Measurements from ENCODE around the gene CELA2B.
"Not testable (repeated sequence)": the region's sequence is repeated elsewhere in the genome, so short reads cannot be mapped to it uniquely, and the experiment has no call there.

Gene CELA2B

GRCh38 chr1:15475752-15476314, at the start of gene CELA2B:
CELA2B (plus strand) TSS chr1:15476104; CDS start chr1:15476126, 22 bp downstream.
- no peak within 1 kb of the TSS for H3K27ac ChIP-seq
- no peak for DNase-seq (ENCODE audit: low read depth, low spot score)

DNA sequence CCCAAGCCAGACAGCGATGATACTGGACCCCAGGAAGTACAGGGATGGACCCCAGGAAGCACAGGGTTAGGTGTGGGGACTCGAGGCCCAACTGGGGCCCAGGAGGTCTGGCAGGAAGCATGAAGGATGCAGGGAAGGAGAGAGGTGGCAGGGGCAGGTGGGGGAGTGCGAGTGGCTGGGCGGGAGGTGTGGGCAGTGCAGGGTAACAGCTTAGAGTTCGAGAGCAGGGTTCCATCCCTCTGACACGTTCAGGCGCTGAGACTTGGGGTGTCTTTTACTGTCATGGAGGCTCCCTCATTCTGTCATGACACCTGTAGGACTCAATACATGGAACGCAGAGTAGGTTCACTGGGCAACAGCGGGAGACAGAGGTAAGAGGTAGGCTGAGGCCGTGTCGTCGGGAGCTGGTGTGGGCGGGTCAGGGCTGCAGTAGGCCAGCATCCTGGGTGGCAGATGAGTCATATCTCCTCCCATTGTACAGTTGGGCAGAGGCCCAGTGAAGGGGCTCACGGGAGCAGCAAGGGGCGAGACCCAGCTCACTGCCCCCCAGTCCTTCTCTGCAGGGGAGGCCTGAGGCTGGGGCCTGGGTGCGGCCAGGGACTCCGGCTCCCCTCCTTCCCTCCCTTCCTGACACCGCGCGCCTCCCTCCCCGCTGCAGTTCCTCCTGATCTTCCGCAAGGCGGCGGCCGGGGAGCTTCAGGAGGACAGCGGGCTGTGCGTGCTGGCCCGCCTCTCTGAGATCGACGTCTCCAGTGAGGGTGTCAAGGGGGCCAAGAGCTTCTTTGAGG, 49.2 kb upstream of the CELA2B start:
- DNase-seq (ENCODE audit: low read depth, low spot score) = no peak
- peak overlapping the region; percentile 35 for H3K27ac ChIP-seq

DNA sequence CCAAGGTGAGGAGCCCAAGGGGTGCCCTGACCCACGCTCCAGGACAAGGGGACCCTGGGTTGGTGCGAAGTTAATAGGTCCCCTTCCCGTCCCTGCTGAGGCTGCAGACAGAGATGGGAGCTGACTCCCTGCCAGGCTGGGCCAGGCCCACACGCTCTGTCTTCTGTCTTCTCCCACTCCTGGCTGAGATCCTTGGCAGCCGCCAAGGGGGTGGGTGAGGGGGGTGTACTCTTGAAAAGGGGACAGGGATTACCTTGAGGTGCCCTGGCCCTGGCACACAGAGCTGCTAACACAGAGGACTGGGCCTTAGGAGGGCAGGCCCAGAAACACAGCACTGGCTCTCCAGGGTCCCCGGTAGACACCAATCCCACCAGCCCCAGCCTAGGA, 48.6 kb upstream of the CELA2B start:
- DNase-seq (ENCODE audit: low read depth, low spot score) = no peak
- H3K27ac ChIP-seq = peak overlapping the region; percentile 35

DNA sequence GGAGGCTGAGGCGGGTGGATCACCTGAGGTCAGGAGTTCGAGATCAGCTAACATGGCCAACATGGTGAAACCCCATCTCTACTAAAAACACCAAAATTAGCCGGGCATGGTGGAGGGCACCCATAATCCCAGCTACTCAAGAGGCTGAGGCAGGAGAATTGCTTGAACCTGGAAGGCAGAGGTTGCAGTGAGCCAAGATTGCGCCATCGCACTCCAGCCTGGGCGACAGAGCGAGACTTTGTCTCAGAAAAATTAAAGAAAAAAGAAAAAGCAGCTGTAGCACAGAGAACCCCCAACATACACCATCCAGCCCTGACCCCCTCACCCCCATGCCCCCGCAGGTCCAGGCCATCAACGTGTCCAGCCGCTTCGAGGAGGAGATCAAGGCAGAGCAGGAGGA, 47.7 kb upstream of the CELA2B start:
- DNase-seq (ENCODE audit: low read depth, low spot score); H3K27ac ChIP-seq: not testable (repeated sequence)

DNA sequence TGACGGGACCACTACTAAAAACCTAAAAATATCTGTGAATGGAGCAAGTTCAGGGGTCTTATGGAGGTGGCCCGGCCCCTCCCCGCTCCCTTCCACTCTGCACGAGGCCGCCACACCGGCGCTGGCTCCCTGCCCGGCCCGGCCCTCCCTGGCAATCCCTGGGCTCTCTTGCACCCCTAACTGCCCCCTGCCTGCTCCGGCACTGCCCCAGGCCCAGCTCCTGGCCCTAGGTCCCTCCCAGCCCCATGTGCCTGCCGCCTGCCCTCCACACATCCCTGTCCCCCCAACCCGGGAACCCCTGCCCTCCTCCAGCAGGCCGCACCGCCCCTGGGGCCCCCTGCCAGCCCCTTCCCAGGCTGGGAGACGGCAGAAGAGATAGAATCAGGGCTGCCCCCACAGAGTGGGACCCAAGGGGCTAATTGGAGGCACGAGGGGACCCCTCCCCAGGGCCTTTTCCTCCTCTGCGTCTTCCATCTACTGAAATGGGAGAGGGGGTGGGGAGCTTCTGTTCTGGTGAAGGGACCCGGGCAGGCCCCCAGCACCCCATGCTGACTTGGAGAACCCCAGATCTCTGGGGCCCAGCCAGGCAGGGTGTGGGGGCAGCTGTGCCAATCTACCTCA, 47.0 kb upstream of the CELA2B start:
- peak overlapping the region; percentile 3 for H3K27ac ChIP-seq
- DNase-seq (ENCODE audit: low read depth, low spot score) = no peak

- no peak for DNase-seq (ENCODE audit: low read depth, low spot score)
- peak overlapping the region; percentile 3 for H3K27ac ChIP-seq
Measured at GRCh38 chr1:15429701-15430149, 46.2 kb upstream of the CELA2B start.

- no peak for DNase-seq (ENCODE audit: low read depth, low spot score)
- H3K27ac ChIP-seq = no peak overlapping the region
Measured at GRCh38 chr1:15430787-15431570, 44.9 kb upstream of the CELA2B start.

GRCh38 chr1:15431571-15431948, 44.3 kb upstream of the CELA2B start:
- no peak overlapping the region for H3K27ac ChIP-seq
- no peak for DNase-seq (ENCODE audit: low read depth, low spot score)

- peak overlapping the region; percentile 24 for H3K27ac ChIP-seq
- DNase-seq (ENCODE audit: low read depth, low spot score) = no peak
Measured at GRCh38 chr1:15432324-15432723, 43.6 kb upstream of the CELA2B start.

DNA sequence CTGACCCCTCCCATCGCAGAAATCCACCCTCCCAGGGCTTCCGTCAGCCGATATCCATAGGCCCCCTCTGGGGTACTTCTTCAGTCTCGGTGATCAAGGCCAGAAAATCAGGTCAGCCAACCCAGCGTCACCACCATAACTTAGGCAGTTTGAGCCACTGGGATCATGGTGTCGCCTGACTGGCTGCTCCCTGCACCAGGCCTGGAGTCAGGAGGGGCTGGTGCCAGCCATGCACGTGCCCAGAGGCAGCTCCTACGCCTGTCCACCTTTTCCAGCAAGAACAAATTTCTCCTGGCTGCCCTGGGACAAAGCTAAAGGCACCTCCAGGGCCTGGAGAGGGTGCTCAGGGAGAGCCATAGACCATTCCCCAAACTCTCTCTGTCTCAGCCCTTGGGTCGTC, 42.4 kb upstream of the CELA2B start:
- peak overlapping the region; percentile 24 for H3K27ac ChIP-seq
- DNase-seq (ENCODE audit: low read depth, low spot score) = no peak

DNA sequence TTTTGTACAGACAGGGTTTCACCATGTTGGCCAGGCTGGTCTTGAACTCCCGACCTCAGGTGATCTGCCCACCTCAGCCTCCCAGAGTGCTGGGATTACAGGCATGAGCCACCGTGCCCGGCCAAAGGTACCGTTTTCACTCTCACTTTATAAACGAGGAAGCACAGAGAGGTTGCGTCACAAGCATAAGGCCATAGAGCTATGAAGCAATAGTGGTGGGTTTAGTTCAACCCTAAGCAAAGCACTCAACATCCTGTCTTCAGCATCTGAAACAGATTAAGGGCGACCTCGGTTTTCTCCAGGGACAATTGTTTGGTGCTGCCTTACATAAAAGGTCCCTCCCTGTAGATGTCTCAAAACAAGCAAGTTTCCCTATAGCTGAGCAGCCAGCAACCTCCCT, 41.2 kb upstream of the CELA2B start:
- not testable (repeated sequence) for H3K27ac ChIP-seq; DNase-seq (ENCODE audit: low read depth, low spot score)

DNA sequence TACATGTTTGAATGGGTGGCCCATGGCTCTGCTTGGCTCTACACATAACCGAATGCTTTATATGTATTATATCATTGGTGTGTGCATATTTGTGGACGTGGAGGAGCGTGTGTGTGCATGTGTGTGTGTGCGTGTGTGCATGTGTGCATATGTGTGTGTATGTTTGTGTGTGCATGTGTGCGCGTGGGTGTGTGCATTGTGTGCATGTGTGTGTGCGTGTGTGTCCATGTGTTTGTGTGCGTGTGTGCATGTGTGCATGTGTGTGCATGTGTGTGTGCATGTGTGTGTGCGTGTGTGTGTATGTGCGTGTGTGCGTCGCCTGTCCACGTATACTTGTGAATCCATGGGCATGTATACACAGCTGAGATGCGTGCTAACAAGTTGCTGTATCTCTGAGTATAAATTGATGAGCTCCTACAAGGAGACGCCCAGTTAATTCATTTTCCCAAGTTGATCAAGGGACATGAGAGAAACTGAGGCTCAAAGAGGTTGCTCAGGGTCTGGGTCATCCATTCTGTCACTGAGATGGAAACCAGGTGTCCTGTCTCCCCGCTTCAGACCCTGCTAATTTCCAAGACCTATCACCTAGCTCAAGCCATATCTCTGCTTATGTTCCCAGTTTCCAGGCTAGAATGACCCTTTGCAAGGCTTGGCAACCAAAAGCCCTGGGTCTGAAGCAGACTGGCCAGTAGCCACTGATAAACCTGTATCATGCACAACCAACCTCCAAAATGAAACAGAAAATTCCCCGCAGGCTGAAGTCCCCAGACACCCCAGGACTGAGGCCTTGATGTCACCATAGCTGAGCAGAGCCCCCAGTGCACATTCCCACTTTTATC, 40.4 kb upstream of the CELA2B start:
- no peak for DNase-seq (ENCODE audit: low read depth, low spot score)
- H3K27ac ChIP-seq = no peak overlapping the region

DNA sequence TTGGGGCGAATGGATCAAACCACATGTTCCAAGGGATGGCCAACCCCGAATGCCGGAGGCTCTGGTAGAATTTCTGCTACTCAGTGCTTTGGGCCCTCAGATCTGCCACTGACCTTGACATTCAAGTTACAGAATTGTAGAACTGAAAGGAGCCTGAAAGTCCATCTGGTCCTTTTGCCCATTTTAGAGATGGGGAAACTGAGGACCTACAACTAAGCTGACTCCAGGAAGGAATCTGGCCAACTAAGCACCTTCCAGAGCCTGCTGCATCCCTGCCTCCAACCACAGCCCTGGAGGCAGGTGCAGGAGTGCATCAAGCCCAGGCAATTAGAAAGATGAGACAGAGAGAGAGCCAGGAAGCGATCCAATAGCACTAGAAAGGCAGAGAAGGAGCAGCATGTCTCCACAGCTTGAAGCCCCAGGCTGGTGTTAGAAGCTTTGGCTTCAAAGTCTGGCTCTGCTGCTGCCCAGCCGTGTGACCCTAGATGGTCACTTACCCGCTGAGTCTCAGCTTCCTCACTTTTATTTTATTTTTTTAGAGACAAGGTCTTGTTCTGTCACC, 38.9 kb upstream of the CELA2B start:
- H3K27ac ChIP-seq = no peak overlapping the region
- DNase-seq (ENCODE audit: low read depth, low spot score) = no peak

GRCh38 chr1:15439325-15439724, 36.6 kb upstream of the CELA2B start:
- DNase-seq (ENCODE audit: low read depth, low spot score) = no peak
- H3K27ac ChIP-seq = no peak overlapping the region

DNA sequence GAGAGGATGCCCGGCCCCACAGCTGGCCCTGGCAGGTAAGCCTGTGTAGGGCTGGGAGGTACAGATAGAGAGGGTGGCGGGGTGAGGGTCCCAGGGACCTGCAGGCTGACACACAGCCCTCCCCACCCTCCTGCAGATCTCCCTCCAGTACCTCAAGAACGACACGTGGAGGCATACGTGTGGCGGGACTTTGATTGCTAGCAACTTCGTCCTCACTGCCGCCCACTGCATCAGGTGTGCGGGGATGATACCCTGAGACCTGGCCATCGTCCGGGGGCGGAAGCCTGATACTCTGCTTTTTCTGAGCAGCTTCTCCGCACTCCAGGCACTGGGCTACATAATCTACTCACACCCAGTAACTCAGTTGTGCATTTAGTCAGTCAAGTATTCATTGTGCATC, 35.5 kb upstream of the CELA2B start:
- no peak for DNase-seq (ENCODE audit: low read depth, low spot score)
- H3K27ac ChIP-seq = no peak overlapping the region

DNA sequence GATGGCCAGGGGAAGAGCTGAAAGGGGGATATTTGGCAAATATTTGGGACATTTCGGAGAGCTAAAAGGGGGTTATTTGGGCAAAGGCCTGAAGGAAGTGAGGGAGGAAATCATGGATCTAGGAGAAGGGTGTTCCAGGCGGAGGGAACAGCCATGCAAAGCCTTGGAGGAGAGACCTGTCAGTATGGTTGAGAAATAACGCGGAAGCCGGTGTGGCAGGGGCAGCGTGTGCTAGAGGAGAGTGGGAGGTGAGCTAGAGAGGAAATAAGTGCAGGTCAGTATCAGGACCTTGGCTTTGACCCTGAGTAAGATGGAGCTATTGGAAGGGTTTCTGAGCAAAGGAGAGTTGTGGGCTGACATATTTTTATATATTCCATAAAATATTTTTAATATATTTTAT, 34.7 kb upstream of the CELA2B start:
- H3K27ac ChIP-seq = no peak overlapping the region
- DNase-seq (ENCODE audit: low read depth, low spot score) = no peak

DNA sequence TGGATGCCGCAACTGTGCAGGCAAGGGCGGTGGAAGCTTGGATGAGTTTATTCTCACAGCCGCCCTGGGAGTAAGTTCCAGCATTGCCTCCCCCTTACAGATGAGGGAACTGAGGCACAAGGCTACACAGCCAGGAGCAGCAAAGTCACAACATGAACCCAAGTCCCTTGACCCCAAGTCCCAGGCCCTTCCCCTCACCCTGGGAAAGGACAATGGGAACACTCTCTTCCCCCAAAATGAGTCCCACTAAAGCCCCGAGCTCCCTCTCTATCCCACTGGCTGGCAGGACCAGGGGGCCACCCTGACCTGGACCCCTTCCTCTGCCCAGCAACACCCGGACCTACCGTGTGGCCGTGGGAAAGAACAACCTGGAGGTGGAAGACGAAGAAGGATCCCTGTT, 33.8 kb upstream of the CELA2B start:
- H3K27ac ChIP-seq = no peak overlapping the region
- no peak for DNase-seq (ENCODE audit: low read depth, low spot score)

GRCh38 chr1:15442759-15443158, 33.1 kb upstream of the CELA2B start:
- no peak for DNase-seq (ENCODE audit: low read depth, low spot score)
- H3K27ac ChIP-seq = no peak overlapping the region

DNA sequence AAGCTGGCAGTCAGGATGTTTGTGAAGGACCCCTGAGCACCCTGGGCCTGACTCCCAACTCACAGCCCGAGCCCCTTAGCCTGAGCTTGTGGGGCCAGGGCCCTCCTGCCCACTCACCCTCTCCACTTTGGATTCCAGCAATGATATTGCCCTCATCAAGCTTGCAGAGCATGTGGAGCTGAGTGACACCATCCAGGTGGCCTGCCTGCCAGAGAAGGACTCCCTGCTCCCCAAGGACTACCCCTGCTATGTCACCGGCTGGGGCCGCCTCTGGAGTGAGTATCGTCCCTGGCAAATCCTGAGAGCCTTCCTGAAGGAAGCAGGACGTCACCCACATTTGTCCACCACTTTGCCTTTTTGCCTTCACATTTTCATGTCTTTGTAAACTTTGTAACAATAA, 32.6 kb upstream of the CELA2B start:
- DNase-seq (ENCODE audit: low read depth, low spot score) = no peak
- H3K27ac ChIP-seq = no peak overlapping the region
